Activated naive CD8-positive, alpha-beta T cell treated with anti-CD3 and anti-CD28 coated beads for 36 hours (primary cell): ENCODE data around the gene CCL18. TPM values are rescaled to one million over a fixed set of nuclear protein-coding genes. Genes with fewer than 3 reads are reported as not detected.
"Not testable (repeated sequence)": the region's sequence is repeated elsewhere in the genome, so short reads cannot be mapped to it uniquely, and the experiment has no call there.

Source experiments
- DNase-seq: peaks from one replicate; pipeline ENCODE4 v3.0.0; 2021
- H3K27ac Mint-ChIP-seq: one replicate; pipeline ENCODE4 v1.8.0; 2022; ENCODE audit warnings: mild to moderate bottlenecking, moderate library complexity, mixed read lengths
- H3K27me3 Mint-ChIP-seq: one replicate; pipeline ENCODE4 v1.8.0; 2022; ENCODE audit warnings: mild to moderate bottlenecking, mixed read lengths
- H3K36me3 Mint-ChIP-seq: one replicate; pipeline ENCODE4 v1.8.0; 2021; ENCODE audit warnings: mild to moderate bottlenecking, mixed read lengths
- H3K4me1 Mint-ChIP-seq: one replicate; pipeline ENCODE4 v1.8.0; 2021; ENCODE audit warnings: mixed read lengths
- H3K4me3 Mint-ChIP-seq: one replicate; pipeline ENCODE4 v1.8.0; 2022; ENCODE audit warnings: mild to moderate bottlenecking, moderate library complexity, mixed read lengths
- H3K9me3 Mint-ChIP-seq: one replicate; pipeline ENCODE4 v1.8.0; 2022; ENCODE audit warnings: mixed read lengths
- total RNA-seq, 2 experiments: library from RNA; stranded (reverse); gene quantifications; one replicate each; pipeline ENCODE4 v1.2.3, GENCODE V29; 2021

CCL18 gene, protein sequence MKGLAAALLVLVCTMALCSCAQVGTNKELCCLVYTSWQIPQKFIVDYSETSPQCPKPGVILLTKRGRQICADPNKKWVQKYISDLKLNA
- not detected for total RNA-seq

DNA sequence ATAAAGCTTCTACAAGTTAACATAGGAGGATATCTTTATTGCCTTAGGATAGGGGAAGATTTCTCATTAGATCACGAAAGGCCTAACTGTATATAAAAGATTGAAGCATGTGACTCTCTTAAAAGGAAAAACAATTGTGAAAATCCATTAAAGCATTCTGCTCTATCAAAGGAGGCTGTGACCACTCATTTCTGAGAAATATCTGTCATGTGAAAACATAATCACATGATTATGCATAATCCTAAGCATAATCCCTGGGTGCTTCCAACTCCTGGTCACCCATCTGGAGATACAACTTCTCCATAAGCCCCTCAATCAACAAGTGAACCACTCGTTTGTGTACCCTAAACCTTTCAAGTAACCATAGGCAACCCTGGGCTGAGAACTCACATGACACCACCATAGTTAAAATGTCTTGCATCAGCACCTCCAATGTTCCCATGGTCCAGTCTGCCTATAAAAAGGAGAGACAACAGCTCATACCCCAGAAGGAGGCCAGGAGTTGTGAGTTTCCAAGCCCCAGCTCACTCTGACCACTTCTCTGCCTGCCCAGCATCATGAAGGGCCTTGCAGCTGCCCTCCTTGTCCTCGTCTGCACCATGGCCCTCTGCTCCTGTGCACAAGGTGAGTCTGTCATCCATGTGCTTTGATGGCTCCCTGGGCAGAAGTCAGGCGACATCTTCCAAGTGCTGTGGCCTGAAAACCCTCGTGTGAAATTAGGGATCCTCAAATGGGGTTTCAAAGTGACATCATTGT, at the start of gene CCL18:
TSS of gene CCL18 (plus strand) at position 487 of the 756 bp plus-strand sequence. CDS start at position 558, 71 bp downstream.
- peaks cover 14% of the 10 kb centered on the region for H3K27me3 Mint-ChIP-seq
- H3K9me3 Mint-ChIP-seq = no peaks in the 10 kb centered on the region
- H3K27ac Mint-ChIP-seq = no peak within 1 kb of the TSS
- DNase-seq = no peak
- H3K36me3 Mint-ChIP-seq = no peaks in the 10 kb centered on the region
- H3K4me3 Mint-ChIP-seq = no peak within 1 kb of the TSS
- H3K4me1 Mint-ChIP-seq = peaks cover 6% of the 10 kb centered on the region

DNA sequence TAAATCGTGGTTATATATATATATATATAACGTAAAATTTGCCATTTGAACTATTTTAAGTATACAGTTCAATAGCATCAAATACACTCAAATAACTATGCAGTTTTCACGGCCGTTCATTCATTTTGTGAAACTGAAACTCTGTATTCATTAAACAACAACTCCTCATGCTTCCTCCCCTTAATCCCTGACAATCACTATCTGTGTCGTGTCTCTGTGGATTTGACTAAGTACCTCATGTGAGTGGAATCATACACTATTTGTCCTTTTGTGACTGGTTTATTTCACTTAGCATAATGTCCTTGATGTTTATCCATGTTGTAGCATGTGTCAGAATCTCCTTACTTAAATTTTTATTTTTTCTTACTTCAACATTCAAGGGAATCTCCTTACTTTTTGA, 49.1 kb upstream of the CCL18 start:
- Mint-ChIP-seq H3K27me3 (peaks cover 19% of the 10 kb centered on the region), H3K4me1 (no peaks in the 10 kb centered on the region), H3K27ac (no peak overlapping the region), H3K9me3 (peaks cover 1% of the 10 kb centered on the region), H3K4me3 (no peak overlapping the region), H3K36me3 (no peaks in the 10 kb centered on the region)
- no peak for DNase-seq

DNA sequence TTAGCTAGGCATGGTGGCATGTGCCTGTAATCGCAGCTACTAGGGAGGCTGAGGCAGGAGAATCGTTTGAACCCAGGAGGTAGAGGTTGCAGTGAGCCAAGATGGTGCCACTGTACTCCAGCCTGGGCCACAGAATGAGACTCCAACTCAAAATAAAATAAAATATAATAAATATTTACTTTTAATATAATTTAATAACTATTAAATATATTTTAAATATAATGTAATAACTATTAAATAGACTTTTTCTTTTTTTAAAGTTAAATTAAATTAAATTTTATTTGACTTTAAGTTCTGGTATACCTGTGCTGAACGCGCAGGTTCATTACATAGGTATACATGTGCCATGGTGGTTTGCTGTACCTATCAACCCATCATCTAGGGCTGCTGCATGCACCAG, 48.2 kb upstream of the CCL18 start:
- not testable (repeated sequence) for H3K9me3 Mint-ChIP-seq, H3K27ac Mint-ChIP-seq, H3K36me3 Mint-ChIP-seq, DNase-seq, H3K4me1 Mint-ChIP-seq, H3K4me3 Mint-ChIP-seq
- peaks cover 24% of the 10 kb centered on the region for H3K27me3 Mint-ChIP-seq

DNA sequence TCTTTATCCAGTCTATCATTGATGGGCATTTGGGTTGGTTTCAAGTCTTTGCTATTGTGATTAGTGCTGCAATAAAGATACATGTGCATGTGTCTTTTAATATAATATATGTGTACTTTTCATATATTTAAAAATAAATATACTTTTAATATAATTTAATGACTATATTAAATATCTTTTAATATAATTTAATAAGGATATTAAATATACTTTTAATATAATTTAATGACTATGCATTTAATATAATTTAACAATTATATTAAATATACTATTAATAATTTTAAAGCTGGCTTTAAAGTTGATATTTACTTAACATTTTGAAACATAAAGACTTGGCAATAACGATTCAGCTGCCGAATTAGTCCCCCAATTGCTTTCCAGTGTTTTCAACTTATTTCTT, 47.5 kb upstream of the CCL18 start:
- peaks cover 25% of the 10 kb centered on the region for H3K27me3 Mint-ChIP-seq
- no peaks in the 10 kb centered on the region for H3K4me1 Mint-ChIP-seq
- no peak overlapping the region for H3K4me3 Mint-ChIP-seq
- no peaks in the 10 kb centered on the region for H3K36me3 Mint-ChIP-seq
- H3K27ac Mint-ChIP-seq = no peak overlapping the region
- DNase-seq = no peak
- no peaks in the 10 kb centered on the region for H3K9me3 Mint-ChIP-seq

DNA sequence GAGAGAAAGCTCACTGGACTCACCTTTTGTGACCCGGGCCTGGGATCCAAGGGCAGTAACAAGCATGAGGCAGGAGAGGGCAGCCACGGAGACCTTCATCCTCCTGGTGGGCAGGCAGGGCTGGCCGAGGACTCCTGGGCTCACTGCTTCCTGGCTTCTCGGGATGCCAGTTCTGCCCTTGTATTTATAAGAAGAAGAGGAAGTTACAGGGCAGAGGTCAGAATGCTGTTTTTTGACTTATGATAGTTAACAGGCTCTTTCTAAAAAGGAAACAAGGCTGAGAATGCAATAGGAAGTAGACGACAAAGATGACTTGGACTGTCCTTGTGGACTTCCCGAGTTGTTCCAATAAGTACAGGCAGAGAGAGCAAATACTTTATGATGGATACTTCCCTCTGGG, 46.3 kb upstream of the CCL18 start, which contains the start of gene CCL23:
TSS of gene CCL23 (minus strand) at position 174 of the 400 bp plus-strand sequence. CDS start at position 99, 75 bp downstream.
- H3K4me3 Mint-ChIP-seq = no peak within 1 kb of the TSS

DNA sequence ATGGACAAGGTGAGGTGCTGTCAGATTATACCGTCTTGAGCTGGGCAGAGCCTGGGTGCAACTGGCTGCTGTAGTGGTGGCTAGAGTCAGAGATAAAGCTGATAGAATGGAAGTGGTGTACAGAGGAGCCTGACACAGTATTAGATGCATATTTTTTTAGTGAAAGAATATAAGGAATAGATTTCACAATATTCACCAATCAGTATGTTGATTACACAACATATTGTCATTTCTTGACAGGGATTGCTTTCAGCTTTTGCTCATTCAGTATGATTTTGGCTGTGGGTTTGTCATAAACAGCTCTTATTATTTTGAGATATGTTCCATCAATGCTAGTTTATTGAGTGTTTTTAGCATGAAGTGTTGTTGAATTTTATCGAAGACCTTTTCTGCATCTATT, 44.6 kb upstream of the CCL18 start:
- Mint-ChIP-seq H3K4me1 (no peaks in the 10 kb centered on the region), H3K36me3 (no peaks in the 10 kb centered on the region), H3K4me3 (no peak overlapping the region), H3K9me3 (no peaks in the 10 kb centered on the region), H3K27me3 (peaks cover 43% of the 10 kb centered on the region), H3K27ac (no peak overlapping the region)
- no peak for DNase-seq

More for the DNA sequence above, 46.3 kb upstream of the CCL18 start, which contains the start of gene CCL23:
- Mint-ChIP-seq H3K27ac (no peak within 1 kb of the TSS), H3K36me3 (no peaks in the 10 kb centered on the region), H3K9me3 (no peaks in the 10 kb centered on the region), H3K27me3 (peaks cover 37% of the 10 kb centered on the region), H3K4me1 (no peaks in the 10 kb centered on the region)
- no peak for DNase-seq

DNA sequence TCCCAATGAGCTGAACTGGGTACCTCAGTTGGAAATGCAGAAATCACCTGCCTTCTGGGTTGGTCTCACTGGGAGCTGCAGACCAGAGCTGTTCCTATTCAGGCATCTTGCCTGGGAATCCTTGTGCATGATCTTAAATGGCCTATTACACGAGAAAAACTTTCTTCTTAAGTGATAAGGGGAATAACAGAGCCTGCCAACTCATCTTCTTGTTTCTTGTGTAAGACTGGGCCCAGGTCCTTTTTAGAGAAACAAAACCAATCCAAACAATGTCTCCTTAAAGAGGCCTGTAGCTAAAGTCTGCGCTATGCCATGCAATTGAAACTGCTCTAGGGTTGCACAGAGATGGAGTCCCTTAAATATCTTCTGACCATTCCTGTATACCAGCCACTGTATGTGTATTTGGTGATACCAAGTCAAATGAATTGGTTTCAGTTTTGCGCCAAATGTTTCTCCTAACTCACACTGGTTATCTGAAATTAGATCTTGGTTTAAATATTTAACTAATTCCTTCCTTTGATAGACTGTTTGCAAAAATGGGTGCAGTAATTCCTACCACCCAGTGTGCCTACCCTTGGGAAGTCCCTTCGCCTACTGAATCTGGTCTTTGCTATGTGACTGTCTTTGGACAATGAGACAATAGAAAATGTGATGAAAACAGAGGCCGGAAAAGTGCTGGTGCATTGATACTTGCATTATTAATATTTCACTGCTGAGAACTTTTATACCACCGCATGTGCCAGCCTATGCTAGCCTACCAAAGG, 39.8 kb upstream of the CCL18 start:
- no peaks in the 10 kb centered on the region for H3K4me1 Mint-ChIP-seq
- no peak overlapping the region for H3K4me3 Mint-ChIP-seq
- H3K36me3 Mint-ChIP-seq = no peaks in the 10 kb centered on the region
- no peaks in the 10 kb centered on the region for H3K9me3 Mint-ChIP-seq
- DNase-seq = no peak
- peaks cover 51% of the 10 kb centered on the region for H3K27me3 Mint-ChIP-seq
- no peak overlapping the region for H3K27ac Mint-ChIP-seq

DNA sequence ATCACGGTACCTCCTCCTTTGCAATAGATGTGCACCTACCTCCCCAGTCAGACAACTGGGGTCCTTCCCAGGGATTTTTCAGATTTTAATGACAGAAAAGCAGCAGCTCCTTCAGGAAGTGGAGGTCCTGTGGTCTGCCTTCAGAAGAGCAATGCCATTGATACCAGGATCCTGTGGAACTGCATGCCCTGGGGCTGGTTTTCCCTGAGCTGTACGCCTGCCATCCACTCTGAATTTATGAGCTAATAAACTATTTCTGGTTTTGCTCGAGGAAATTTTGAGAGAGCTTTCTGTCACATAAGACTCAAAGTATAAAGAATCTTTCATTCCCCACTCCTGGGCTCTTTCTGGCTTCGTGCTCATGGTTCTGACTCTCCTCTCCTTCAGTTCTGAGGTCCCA, 36.3 kb upstream of the CCL18 start:
- DNase-seq = no peak
- Mint-ChIP-seq H3K27me3 (peaks cover 38% of the 10 kb centered on the region), H3K9me3 (no peaks in the 10 kb centered on the region), H3K4me1 (no peaks in the 10 kb centered on the region), H3K4me3 (no peak overlapping the region), H3K36me3 (no peaks in the 10 kb centered on the region), H3K27ac (no peak overlapping the region)

DNA sequence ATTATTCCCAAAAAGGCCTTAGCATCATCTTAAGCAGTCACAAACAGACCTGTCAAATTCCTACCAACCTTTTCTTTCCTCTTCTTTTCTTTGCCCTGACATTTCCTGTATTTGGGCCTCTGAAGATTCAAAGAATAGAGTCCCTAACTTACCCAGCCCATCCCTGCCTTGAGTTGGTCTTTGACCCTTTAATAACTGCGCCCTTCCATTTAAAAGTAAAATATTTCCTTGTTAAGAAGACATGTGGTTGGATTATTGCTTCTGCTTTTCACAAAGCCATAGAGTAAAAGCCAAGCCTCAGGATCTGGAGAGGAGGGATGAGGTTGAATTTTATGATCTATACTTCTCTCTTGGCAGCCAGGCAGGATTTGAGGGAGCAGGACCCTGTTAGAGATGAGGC, 33.1 kb upstream of the CCL18 start:
- no peak for DNase-seq
- H3K27ac Mint-ChIP-seq = no peak overlapping the region
- peaks cover 4% of the 10 kb centered on the region for H3K4me1 Mint-ChIP-seq
- no peak overlapping the region for H3K4me3 Mint-ChIP-seq
- H3K9me3 Mint-ChIP-seq = no peaks in the 10 kb centered on the region
- H3K27me3 Mint-ChIP-seq = peaks cover 42% of the 10 kb centered on the region
- no peaks in the 10 kb centered on the region for H3K36me3 Mint-ChIP-seq

DNA sequence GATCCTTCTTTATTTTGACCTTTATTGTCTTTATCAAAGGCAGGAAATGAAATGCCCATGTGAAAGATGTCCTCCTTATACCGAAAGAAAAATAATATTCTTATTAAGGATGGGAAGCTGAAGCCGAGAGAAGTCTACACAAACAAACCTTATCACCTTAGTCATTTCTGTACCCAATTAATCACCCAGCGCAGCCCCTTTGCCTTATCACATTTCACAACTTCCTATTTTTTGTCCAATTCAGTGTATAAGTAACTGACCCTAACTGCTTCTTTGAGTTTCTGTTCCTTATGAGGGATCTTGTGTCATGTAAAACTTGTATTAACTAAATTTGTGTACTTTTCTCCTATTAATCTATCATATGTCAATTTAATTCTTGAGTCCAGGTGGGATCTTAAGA, 29.9 kb upstream of the CCL18 start:
- no peaks in the 10 kb centered on the region for H3K9me3 Mint-ChIP-seq
- H3K4me1 Mint-ChIP-seq = peaks cover 4% of the 10 kb centered on the region
- peaks cover 28% of the 10 kb centered on the region for H3K27me3 Mint-ChIP-seq
- H3K36me3 Mint-ChIP-seq = no peaks in the 10 kb centered on the region
- DNase-seq = no peak
- no peak overlapping the region for H3K4me3 Mint-ChIP-seq
- no peak overlapping the region for H3K27ac Mint-ChIP-seq

DNA sequence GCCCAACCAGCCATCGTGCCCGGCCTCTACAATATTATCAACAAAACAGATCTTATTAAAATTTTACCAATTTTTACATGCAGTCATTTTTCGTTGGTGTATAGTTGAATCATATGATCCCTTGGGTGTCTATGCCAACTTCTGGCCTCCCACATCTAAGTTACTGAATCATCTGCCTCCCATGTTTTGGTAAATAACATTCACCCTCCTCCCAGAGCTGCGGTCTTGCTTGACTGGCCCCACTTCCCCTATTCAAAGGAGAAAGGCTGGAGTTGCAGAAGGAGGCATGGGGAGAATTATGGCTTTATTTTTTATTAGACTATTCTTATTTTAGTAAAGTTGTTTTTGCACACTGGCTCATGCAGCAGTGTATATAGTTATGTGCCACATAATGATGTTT, 27.8 kb upstream of the CCL18 start:
- H3K4me3 Mint-ChIP-seq = no peak overlapping the region
- H3K27me3 Mint-ChIP-seq = peaks cover 19% of the 10 kb centered on the region
- no peaks in the 10 kb centered on the region for H3K36me3 Mint-ChIP-seq
- no peak overlapping the region for H3K27ac Mint-ChIP-seq
- no peaks in the 10 kb centered on the region for H3K9me3 Mint-ChIP-seq
- no peak for DNase-seq
- H3K4me1 Mint-ChIP-seq = peaks cover 6% of the 10 kb centered on the region

DNA sequence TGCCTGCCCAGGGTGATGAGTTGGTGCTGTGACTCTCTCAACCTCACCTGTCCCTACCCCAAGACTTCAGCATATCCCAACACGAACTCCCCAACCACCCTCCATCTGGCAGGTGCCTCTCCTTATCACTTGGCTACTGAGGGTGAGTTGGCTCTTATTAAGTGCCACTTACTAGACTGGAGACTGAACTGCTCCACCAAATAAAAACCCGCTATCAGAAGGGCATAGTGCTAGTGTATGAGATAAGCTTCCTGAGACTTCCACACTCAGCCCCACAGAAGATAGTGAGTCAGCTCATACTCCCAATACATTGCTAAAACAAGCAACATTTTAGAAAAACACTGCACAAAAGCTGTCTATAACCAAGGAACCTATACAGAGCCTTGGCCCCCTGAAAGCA, 16.0 kb upstream of the CCL18 start:
- Mint-ChIP-seq H3K27me3 (peaks cover 58% of the 10 kb centered on the region), H3K9me3 (peaks cover 33% of the 10 kb centered on the region), H3K4me1 (no peaks in the 10 kb centered on the region), H3K4me3 (no peak overlapping the region), H3K27ac (no peak overlapping the region), H3K36me3 (peaks cover 2% of the 10 kb centered on the region)
- DNase-seq = no peak

DNA sequence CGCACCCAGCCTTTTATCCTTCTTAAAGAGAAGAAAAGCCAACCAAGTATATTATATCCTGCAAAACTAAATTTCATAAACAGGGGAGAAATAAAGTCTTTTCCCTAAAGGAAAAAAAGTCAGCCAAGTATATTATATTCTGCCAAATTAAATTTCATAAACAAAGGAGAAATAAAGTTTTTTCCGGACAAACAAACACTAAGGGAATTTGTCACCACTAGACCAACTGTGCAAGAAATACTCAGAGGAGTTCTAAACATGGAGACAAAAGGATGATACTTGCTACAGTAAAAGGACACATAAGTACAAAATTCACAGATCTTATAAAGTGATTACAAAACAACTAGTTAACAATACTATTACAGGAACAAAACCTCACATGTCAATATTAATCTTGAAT, 14.4 kb upstream of the CCL18 start:
- H3K27ac Mint-ChIP-seq = no peak overlapping the region
- no peaks in the 10 kb centered on the region for H3K4me1 Mint-ChIP-seq
- peaks cover 46% of the 10 kb centered on the region for H3K27me3 Mint-ChIP-seq
- DNase-seq = no peak
- peaks cover 2% of the 10 kb centered on the region for H3K36me3 Mint-ChIP-seq
- H3K4me3 Mint-ChIP-seq = no peak overlapping the region
- peaks cover 31% of the 10 kb centered on the region for H3K9me3 Mint-ChIP-seq

DNA sequence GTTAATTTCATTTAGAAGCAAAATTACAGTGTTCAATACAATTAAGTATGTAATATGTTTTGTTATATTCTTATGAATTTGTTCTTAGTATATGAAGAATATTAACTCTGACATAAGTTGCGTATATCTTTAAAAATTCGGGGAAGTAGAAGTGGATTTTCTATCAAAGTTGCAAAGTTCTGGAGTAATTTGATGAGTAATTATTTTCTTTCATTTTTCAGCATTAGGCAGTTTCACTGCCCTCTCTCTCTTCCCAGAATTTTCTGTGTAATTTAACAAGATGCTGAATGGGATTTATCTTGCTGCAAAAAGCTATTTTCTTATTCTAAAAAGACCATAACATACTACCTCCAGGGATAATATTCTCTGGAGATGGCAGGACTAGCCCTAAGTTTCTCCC, 8.9 kb upstream of the CCL18 start:
- H3K27me3 Mint-ChIP-seq = peaks cover 26% of the 10 kb centered on the region
- peaks cover 2% of the 10 kb centered on the region for H3K36me3 Mint-ChIP-seq
- DNase-seq = no peak
- no peak overlapping the region for H3K4me3 Mint-ChIP-seq
- H3K9me3 Mint-ChIP-seq = peaks cover 11% of the 10 kb centered on the region
- peaks cover 4% of the 10 kb centered on the region for H3K4me1 Mint-ChIP-seq
- no peak overlapping the region for H3K27ac Mint-ChIP-seq

DNA sequence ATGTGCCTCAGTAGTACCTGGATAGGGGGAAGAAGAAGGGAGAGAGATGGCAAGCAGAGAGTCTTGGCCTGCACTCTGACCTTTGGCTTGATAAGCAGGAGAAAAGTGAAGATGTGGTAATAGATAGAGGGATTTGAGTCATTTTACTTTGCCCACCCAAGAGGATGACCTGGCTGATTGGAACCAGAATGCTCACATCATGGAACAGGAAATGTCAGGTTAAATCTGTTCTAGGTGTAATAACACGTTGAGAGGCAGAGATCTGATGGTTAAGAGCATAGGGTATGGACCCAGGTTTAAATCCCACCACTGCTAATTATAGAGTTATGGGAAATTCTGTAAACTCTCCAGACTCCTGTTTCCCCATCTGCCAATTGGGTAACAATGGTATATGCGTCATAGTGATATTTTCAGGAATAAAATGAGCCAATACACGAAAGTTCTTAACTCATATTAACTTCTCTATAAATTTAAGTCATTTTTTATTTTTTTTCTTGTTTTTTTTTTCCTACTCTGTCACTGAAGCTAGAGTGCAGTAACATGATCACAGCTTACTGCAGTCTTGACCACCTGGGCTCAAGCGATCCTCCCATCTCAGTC, 8.1 kb upstream of the CCL18 start:
- H3K9me3 Mint-ChIP-seq = peaks cover 8% of the 10 kb centered on the region
- DNase-seq = no peak
- H3K36me3 Mint-ChIP-seq = peaks cover 1% of the 10 kb centered on the region
- H3K27me3 Mint-ChIP-seq = peaks cover 24% of the 10 kb centered on the region
- H3K4me3 Mint-ChIP-seq = no peak overlapping the region
- no peak overlapping the region for H3K27ac Mint-ChIP-seq
- peaks cover 6% of the 10 kb centered on the region for H3K4me1 Mint-ChIP-seq
